Activated CD8-positive, alpha-beta memory T cell treated with anti-CD3 and anti-CD28 coated beads, Interleukin-2, amount 10 ng/mL, durations not matched to agents 7 days and 5 days (primary cell): ENCODE results near the gene ORM1. TPM values are rescaled to one million over a fixed set of nuclear protein-coding genes. Genes with fewer than 3 reads are reported as not detected.
"Not testable (repeated sequence)": the region's sequence is repeated elsewhere in the genome, so short reads cannot be mapped to it uniquely, and the experiment has no call there.

Experiments
- ATAC-seq: fragments of 150-1000 bp; cut with Tn5 transposase; one replicate; pipeline ENCODE4 v1.10.0; 2021; ENCODE audit warnings: moderate library complexity
- CTCF ChIA-PET: fragments of 350-600 bp; sonication (Branson Sonifier 250); formaldehyde crosslinking; loops from one replicate; lab custom pipeline; 2021; ENCODE audit warnings: antibody characterized with exemption; lab: Charles Lee
- DNase-seq: peaks from one replicate; pipeline ENCODE4 v3.0.0-alpha.2; 2020
- H3K27ac Mint-ChIP-seq: one replicate; pipeline ENCODE4 v1.8.0; 2021; ENCODE audit warnings: mild to moderate bottlenecking, mixed read lengths
- H3K27me3 Mint-ChIP-seq: one replicate; pipeline ENCODE4 v1.8.0; 2021; ENCODE audit warnings: mixed read lengths
- H3K36me3 Mint-ChIP-seq: one replicate; pipeline ENCODE4 v1.8.0; 2021; ENCODE audit warnings: mild to moderate bottlenecking, mixed read lengths
- H3K4me1 Mint-ChIP-seq: one replicate; pipeline ENCODE4 v1.8.0; 2021; ENCODE audit warnings: mixed read lengths
- H3K4me3 Mint-ChIP-seq: one replicate; pipeline ENCODE4 v1.8.0; 2021; ENCODE audit warnings: mild to moderate bottlenecking, moderate library complexity, mixed read lengths
- H3K9me3 Mint-ChIP-seq: one replicate; pipeline ENCODE4 v1.8.0; 2022; ENCODE audit warnings: low read depth, mixed read lengths
- total RNA-seq, 2 experiments: library from RNA; stranded (reverse); gene quantifications; one replicate each; pipeline ENCODE4 v1.2.3, GENCODE V29; 2021

ORM1 gene
- total RNA-seq, 2 experiments from 2014 or later, result not detected

DNA sequence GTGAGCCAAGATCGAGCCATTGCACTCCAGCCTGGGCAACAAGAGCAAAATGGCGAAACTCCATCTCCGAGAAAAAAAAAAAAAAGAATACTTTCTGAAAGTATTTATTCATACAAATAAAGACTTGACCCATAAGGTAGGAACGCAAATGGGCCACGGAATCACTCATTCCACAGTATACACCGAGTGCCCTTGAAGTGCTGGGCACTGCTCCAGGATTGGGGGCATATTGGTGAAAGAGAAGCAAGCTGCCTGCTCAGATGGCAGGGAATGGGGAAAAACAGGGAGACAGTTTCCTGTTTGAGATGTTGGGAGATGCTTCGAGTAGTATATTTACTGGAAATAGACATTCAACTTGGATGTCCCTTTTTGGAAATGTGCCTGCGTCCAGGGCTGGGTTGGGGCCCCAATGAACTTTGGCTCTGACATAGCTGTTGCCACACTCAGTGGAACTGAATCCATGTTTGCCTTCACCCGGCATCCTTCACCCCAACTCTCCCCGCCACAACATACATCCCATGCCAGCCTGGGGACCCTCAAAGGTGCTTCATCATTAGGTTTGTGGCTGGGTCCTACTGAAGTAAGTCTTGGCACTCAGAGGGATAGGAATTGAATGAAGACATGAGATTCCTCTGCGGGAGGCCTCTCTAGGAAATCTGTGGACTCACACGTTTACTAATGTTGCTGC, 6.2 kb downstream of the ORM1 start:
- H3K4me1 Mint-ChIP-seq, ATAC-seq, H3K9me3 Mint-ChIP-seq, CTCF ChIA-PET, DNase-seq, H3K36me3 Mint-ChIP-seq, H3K27me3 Mint-ChIP-seq, H3K27ac Mint-ChIP-seq, H3K4me3 Mint-ChIP-seq: not testable (repeated sequence)

DNA sequence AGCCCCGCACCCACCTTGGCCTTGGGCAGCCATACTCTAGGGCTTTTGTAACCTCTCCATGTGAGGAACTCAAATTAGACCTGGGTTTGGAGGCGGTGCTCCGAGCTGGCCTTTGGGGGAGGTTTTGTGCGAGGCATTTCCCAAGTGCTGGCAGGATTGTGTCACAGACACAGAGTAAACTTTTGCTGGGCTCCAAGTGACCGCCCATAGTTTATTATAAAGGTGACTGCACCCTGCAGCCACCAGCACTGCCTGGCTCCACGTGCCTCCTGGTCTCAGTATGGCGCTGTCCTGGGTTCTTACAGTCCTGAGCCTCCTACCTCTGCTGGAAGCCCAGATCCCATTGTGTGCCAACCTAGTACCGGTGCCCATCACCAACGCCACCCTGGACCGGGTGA, 6.7 kb downstream of the ORM1 start, which contains the start of gene ORM2:
ORM2 (plus strand) TSS at position 245 of the 398 bp plus-strand sequence; CDS start at position 281, 36 bp downstream.
- H3K4me3 Mint-ChIP-seq, H3K4me1 Mint-ChIP-seq, CTCF ChIA-PET, ATAC-seq, H3K27ac Mint-ChIP-seq, H3K9me3 Mint-ChIP-seq, DNase-seq, H3K27me3 Mint-ChIP-seq, H3K36me3 Mint-ChIP-seq: not testable (repeated sequence)

DNA sequence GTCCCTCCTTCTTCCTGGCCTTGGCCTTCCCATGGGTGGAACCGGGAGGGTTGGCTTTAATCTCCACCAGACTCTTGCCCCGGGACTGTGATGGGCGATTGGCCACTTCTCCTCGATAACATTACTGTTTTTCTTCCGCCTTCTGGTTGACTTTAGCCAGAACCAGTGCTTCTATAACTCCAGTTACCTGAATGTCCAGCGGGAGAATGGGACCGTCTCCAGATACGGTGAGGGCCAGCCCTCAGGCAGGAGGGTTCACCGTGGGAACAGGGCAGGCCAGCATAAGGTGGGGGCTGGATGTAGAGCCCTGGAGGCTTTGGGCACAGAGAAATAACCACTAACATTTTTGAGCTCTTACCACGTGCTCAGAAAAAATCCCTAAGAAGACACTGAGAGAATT, 7.7 kb downstream of the ORM1 start:
- H3K36me3 Mint-ChIP-seq, result peaks cover 12% of the 10 kb centered on the region
- no peak overlapping the region for H3K27ac Mint-ChIP-seq
- ATAC-seq (no peak), DNase-seq (no peak)
- CTCF ChIA-PET, result no interaction called here
- no peaks in the 10 kb centered on the region for H3K9me3 Mint-ChIP-seq
- H3K27me3 Mint-ChIP-seq, result no peaks in the 10 kb centered on the region
- no peak overlapping the region for H3K4me3 Mint-ChIP-seq
- H3K4me1 Mint-ChIP-seq, result peaks cover 5% of the 10 kb centered on the region

DNA sequence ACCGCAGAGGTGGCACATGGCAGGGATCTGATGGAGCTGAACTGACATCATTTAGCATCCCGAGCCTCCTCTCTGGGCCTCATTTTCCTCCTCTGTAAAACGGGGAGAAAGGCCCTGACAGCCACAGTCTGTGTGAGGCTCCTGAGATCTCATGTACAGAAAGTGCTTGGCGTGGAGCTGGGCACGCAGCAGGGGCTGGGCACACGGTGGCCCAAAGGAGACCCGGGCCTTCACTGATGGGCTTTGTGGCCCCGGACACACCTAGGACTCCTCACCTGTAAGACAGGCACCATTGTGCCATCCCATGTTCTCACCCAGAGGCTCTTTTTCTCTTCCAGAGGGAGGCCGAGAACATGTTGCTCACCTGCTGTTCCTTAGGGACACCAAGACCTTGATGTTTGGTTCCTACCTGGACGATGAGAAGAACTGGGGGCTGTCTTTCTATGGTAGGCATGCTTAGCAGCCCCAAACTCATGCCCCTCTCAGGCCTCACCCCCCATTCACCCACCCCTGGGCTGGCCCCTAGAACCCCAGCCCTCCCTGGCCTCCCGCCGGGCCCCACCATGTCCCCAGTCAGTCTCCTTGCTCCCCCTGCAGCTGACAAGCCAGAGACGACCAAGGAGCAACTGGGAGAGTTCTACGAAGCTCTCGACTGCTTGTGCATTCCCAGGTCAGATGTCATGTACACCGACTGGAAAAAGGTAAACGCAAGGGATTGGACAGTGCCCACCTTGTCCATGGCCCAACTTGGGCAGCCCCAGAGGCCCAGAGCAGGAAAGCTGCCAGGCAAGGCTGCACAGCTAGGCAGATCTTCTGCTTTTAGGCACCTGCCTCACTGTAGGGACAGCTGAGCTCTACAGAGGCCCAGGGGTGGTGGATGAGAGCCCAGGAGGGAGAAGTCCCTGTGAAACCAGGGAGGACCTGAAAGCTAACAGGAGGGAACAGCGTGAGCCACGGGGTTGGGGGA, 8.6 kb downstream of the ORM1 start:
- H3K9me3 Mint-ChIP-seq, CTCF ChIA-PET, H3K4me1 Mint-ChIP-seq: not testable (repeated sequence)

DNA sequence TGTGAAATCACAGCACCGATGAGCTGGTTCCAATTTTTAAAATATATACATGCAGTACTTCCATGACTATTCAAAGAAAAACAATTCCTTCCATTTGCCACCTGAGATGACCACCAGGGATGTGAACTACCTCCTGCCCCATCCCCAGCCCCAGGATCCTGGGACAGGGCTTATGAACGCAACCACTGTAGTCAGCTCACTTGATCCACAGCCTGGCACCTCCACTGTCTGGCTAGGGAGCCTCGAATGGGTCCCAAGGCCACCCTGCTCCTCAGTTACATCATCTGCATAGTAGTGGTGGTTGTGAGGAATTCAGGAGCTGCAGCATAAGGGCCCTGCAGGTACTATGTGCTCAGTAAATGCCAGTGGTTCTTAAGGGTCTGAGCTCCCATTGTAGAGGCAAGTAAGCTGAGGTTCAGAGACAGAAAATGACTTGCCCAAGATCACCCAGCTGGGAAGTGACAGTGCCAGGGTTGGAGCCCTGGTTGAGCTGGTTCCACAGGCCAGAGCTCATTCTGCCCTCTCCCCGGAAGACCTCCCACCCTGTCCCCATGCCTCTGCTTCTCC, 9.7 kb downstream of the ORM1 start:
- H3K9me3 Mint-ChIP-seq, H3K27me3 Mint-ChIP-seq, H3K4me1 Mint-ChIP-seq, DNase-seq, H3K4me3 Mint-ChIP-seq, CTCF ChIA-PET: not testable (repeated sequence)
- Mint-ChIP-seq H3K36me3 (peaks cover 29% of the 10 kb centered on the region), H3K27ac (peak overlapping the region; percentile 67)
- ATAC-seq, result peak; percentile 9

More for the DNA sequence above, 8.6 kb downstream of the ORM1 start:
- not testable (repeated sequence) for DNase-seq, H3K27me3 Mint-ChIP-seq, H3K27ac Mint-ChIP-seq, H3K4me3 Mint-ChIP-seq
- peak; percentile 10 for ATAC-seq
- H3K36me3 Mint-ChIP-seq, result peaks cover 21% of the 10 kb centered on the region

DNA sequence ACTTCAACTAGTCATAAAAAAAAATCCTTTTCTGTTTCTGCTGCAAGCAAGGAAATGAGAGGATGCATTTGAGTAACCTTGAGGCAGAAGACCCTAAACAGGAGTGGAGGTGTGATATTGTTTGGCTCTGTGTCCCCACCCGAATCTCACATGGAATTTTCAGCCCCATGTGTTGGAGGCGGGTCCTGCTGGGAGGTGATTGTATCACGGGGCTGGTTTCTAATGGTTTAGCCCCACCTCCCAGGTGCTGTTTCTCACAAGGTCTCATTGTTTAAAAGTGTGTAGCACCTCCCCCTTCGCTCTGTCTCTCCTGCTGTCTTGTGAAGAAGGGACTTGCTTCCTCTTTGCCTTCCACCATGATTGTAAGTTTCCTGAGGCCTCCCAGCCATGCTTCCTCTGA, 10.8 kb downstream of the ORM1 start:
- H3K27ac Mint-ChIP-seq, H3K4me1 Mint-ChIP-seq, ATAC-seq, H3K4me3 Mint-ChIP-seq, DNase-seq, CTCF ChIA-PET, H3K27me3 Mint-ChIP-seq, H3K9me3 Mint-ChIP-seq: not testable (repeated sequence)
- peaks cover 40% of the 10 kb centered on the region for H3K36me3 Mint-ChIP-seq

DNA sequence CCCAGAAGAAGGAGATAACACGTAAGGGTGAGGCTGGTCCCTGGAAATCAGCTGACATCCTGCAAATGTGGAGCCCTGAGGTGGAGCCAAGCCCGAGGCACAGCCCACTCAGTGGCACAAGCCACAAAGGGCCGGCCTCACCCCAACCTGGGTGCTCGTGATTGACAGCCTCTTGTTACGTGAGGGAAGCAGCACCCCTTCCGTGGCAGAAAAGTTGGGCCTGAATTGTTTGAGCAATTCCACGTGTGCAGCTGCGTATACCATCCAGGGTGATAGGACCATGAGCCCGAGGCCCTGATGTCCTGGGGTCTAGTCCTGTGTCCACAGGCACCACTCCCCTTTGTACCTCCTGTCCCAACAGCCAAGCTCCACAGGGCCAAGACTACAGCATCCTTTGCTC, 11.6 kb downstream of the ORM1 start:
- peaks cover 5% of the 10 kb centered on the region for H3K4me1 Mint-ChIP-seq
- CTCF ChIA-PET, result no interaction called here

DNA sequence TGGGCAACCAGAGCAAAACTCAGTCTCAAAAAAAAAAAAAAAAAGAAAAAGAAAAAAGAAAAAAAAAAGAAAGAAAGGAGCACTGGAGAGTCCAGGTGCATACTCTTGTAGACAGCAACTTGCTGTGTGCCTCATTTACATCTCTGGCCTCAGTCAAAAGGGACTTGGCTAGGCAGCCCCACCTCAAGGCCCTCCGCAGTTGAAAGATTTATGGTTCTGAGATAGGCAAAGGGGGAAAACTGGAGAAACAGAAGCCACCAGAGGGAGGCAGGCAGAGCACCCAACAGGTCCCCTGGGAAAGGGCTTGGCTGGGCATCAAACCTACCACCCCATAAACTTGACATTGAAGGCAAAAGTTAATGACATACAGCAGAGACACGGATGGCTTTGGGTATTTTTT, 12.8 kb downstream of the ORM1 start:
- Mint-ChIP-seq H3K9me3 (no peaks in the 10 kb centered on the region), H3K4me3 (no peak overlapping the region), H3K4me1 (peaks cover 11% of the 10 kb centered on the region), H3K27me3 (no peaks in the 10 kb centered on the region), H3K36me3 (peaks cover 59% of the 10 kb centered on the region), H3K27ac (no peak overlapping the region)
- ATAC-seq, result no peak
- DNase-seq, result no peak
- CTCF ChIA-PET, result interaction anchor here (1.3 kb wide), 1 partner anchor 38 kb away, joined by 3 read pairs; no protein-coding TSS in a partner anchor

More for the DNA sequence above, 11.6 kb downstream of the ORM1 start:
- Mint-ChIP-seq H3K36me3 (peaks cover 48% of the 10 kb centered on the region), H3K27me3 (no peaks in the 10 kb centered on the region), H3K9me3 (no peaks in the 10 kb centered on the region), H3K27ac (no peak overlapping the region), H3K4me3 (no peak overlapping the region)
- no peak for ATAC-seq
- no peak for DNase-seq

DNA sequence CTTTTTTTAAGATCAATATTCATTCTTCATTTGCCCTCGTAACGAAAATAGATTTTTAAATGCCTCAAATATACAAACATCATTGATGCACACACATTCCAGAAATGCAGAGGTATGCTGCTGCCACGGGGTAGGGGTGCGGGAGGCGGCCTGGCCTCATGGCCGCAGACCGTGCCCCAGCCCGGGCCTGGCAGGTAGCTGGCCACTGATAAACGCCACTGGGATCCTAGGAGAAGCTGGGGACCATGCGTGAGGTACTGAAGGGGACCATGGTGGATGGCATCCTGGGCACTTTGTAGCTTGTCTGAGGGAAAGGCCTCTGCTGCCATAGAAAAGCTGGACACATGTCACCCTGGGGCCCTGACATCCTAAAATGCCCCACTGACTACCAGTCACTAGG, 13.3 kb downstream of the ORM1 start:
- no peaks in the 10 kb centered on the region for H3K27me3 Mint-ChIP-seq
- DNase-seq, result no peak
- no peak for ATAC-seq
- no peak overlapping the region for H3K27ac Mint-ChIP-seq
- peaks cover 62% of the 10 kb centered on the region for H3K36me3 Mint-ChIP-seq
- CTCF ChIA-PET, result interaction anchor here (1.3 kb wide), 1 partner anchor 37 kb away, joined by 3 read pairs; no protein-coding TSS in a partner anchor
- no peaks in the 10 kb centered on the region for H3K9me3 Mint-ChIP-seq
- H3K4me3 Mint-ChIP-seq, result no peak overlapping the region
- peaks cover 12% of the 10 kb centered on the region for H3K4me1 Mint-ChIP-seq

DNA sequence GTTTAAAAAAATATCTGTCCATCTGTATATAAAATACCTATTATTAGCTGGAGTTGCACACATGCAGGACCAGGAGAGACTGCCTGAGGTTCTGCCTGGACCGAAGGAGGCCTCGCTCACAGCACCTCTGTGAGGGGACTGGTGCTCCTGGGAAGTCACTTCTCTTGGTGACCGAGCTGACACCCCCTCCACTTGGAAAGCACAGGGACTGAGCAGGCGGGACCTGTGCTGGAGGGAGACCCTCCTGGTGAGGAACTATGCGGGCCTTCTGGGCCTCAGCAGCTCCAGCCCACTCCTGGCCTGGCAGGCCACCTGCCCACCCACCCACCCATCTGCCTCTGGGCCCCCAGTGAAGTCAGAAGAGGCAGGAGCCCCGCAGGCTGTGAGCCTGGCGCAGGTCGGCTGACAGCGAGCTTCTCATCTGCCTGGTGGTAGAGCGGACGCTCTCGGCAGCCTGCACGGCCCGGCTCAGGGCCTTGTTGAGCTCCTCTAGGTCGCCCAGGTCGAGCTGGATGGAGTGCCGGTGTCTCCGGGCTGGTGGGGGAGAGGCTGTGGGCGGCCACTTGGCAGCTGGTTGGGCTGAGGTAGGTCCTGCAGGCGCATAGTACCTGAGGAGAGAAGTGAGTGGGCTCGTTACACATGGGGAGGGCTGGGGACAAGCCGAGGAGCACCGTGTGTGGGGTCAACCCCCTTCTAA, 13.9 kb downstream of the ORM1 start:
- no peaks in the 10 kb centered on the region for H3K27me3 Mint-ChIP-seq
- peaks cover 68% of the 10 kb centered on the region for H3K36me3 Mint-ChIP-seq
- H3K4me3 Mint-ChIP-seq, result no peak overlapping the region
- no peak for ATAC-seq
- no peaks in the 10 kb centered on the region for H3K9me3 Mint-ChIP-seq
- CTCF ChIA-PET, result interaction anchor here (1.3 to 8.4 kb wide), 3 partner anchors 37 to 62 kb away, joined by 3 to 55 read pairs (median 4); partner anchors contain the start of gene AKNA
- H3K4me1 Mint-ChIP-seq, result peaks cover 14% of the 10 kb centered on the region
- no peak for DNase-seq
- H3K27ac Mint-ChIP-seq, result no peak overlapping the region

DNA sequence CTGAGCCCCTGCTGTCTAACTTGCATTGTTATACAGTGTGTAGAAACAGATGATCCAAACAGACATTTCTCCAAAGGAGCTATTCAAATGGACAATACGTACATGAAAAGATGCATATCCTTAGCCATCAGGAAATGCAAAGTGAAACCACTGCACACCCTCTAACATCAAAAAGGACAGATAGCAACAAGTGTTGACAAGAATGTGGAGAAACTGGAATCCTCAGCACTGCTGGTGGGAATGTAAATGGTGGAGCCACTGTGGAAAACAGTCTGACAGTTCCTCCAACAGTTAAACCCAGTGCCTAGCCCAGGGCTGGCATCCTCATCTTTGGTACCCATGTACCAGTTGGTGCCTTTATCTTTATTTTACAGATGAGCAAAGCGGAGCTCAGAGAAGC, 15.3 kb downstream of the ORM1 start:
- Mint-ChIP-seq H3K4me3 (no peak overlapping the region), H3K27me3 (no peaks in the 10 kb centered on the region), H3K4me1 (peaks cover 16% of the 10 kb centered on the region), H3K9me3 (no peaks in the 10 kb centered on the region), H3K36me3 (peaks cover 79% of the 10 kb centered on the region), H3K27ac (no peak overlapping the region)
- DNase-seq (no peak), ATAC-seq (no peak)
- CTCF ChIA-PET, result interaction anchor here (0.7 to 8.4 kb wide), 11 partner anchors 14 to 315 kb away, joined by 3 to 55 read pairs (median 4); partner anchors contain the start of gene AKNA

DNA sequence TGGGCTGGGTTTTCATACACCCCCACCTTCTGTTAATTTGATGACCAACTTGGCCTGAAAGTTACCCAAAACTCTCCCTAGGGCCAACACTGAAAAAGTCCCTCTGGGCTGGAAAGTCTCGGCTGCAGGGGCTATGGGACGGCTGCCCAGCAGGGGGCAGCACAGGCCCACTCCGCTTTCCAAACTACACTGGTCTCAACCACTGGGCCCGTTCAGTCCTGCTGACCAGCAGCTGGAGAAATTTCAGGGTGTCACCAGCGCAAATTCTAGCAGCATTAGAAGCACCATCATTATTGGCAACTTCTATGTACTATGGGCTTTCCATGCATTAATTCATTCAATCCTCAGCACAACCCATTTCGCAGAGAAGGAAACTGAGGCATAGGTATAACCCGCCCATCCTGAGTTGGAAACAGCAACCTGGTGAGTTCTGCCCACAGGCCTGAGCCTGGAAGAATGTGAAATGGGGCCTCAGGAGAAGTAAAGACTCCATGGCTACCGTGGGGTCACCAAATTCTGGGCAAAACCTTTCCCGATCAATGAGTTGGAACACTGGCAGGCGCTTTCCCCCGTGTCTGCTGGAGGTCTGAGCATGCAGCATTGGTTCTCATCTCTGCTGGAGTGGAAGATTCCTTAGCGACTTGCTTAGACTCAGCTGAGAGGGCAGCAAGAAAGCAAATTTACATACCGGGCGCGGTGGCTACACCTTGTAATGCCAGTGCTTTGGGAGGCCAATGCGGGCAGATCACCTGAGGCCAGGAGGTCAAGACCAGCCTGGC, 16.4 kb downstream of the ORM1 start:
- ATAC-seq (peak; percentile 63), DNase-seq (peak; percentile 61)
- Mint-ChIP-seq H3K9me3 (no peaks in the 10 kb centered on the region), H3K4me1 (peaks cover 19% of the 10 kb centered on the region), H3K36me3 (peaks cover 87% of the 10 kb centered on the region), H3K27ac (peak overlapping the region; percentile 36), H3K27me3 (no peaks in the 10 kb centered on the region), H3K4me3 (no peak overlapping the region)
- CTCF ChIA-PET, result interaction anchor here (1.1 to 8.4 kb wide), 14 partner anchors 11 to 168 kb away, joined by 3 to 55 read pairs (median 6); partner anchors contain the start of gene AKNA
